H9 (cell line): ENCODE data around the gene KCTD16. TPM values are rescaled to one million over a fixed set of nuclear protein-coding genes. Genes with fewer than 3 reads are reported as not detected.

Source experiments
- DNase-seq: peaks from one replicate; pipeline ENCODE4 v3.0.0-alpha.2; 2017
- H2AFZ ChIP-seq: one replicate; pipeline ENCODE4 v1.6.1; 2013; ENCODE audit warnings: mild to moderate bottlenecking, low read length, control low read depth, moderate library complexity
- H2AK5ac ChIP-seq: 2 replicates; pipeline ENCODE4 v1.6.1; 2013; ENCODE audit warnings: low read length, control low read depth, mixed read lengths; ENCODE audit not compliant: insufficient read length
- H2BK120ac ChIP-seq: one replicate; pipeline ENCODE4 v1.6.1; 2013; ENCODE audit warnings: low read depth, mild to moderate bottlenecking, low read length, control low read depth, inconsistent platforms; ENCODE audit not compliant: poor library complexity, severe bottlenecking
- H2BK12ac ChIP-seq: 2 replicates; pipeline ENCODE4 v1.6.1; 2013; ENCODE audit warnings: low read length, control low read depth, mixed read lengths, low read depth; ENCODE audit not compliant: insufficient read length
- H2BK15ac ChIP-seq: 2 replicates; pipeline ENCODE4 v1.6.1; 2013; ENCODE audit warnings: low read depth, low read length, control low read depth
- H2BK20ac ChIP-seq: one replicate; pipeline ENCODE4 v1.6.1; 2013; ENCODE audit warnings: low read depth, mild to moderate bottlenecking, low read length, control low read depth, inconsistent platforms; ENCODE audit not compliant: poor library complexity, severe bottlenecking
- H2BK5ac ChIP-seq: 2 replicates; pipeline ENCODE4 v1.6.1; 2013; ENCODE audit warnings: low read length, control low read depth, mixed read lengths; ENCODE audit not compliant: insufficient read length
- H3K14ac ChIP-seq: 2 replicates; pipeline ENCODE4 v1.6.1; 2013; ENCODE audit warnings: low read length, control low read depth; ENCODE audit not compliant: insufficient read depth
- H3K18ac ChIP-seq: 2 replicates; pipeline ENCODE4 v1.6.1; 2013; ENCODE audit warnings: low read depth, mild to moderate bottlenecking, mixed read lengths, low read length, control low read depth; ENCODE audit not compliant: insufficient read length
- H3K23ac ChIP-seq: 2 replicates; pipeline ENCODE4 v1.6.1; 2013; ENCODE audit warnings: low read length, control low read depth, mixed read lengths, low read depth; ENCODE audit not compliant: insufficient read length
- H3K23me2 ChIP-seq: 2 replicates; pipeline ENCODE4 v1.6.1; 2013; ENCODE audit warnings: low read depth, mild to moderate bottlenecking, mixed read lengths, low read length, control low read depth; ENCODE audit not compliant: insufficient read length, poor library complexity, severe bottlenecking
- H3K27ac ChIP-seq: 2 replicates; pipeline ENCODE4 v1.5.1; 2013; ENCODE audit warnings: low read length, control low read depth, mixed read lengths, low read depth; ENCODE audit not compliant: insufficient read length
- H3K27me3 ChIP-seq: 2 replicates; pipeline ENCODE4 v1.6.1; 2013; ENCODE audit warnings: low read length, control low read depth, inconsistent platforms; ENCODE audit not compliant: insufficient read depth
- H3K4ac ChIP-seq: 2 replicates; pipeline ENCODE4 v1.6.1; 2013; ENCODE audit warnings: low read depth, mild to moderate bottlenecking, control low read depth, inconsistent platforms, low read length, moderate library complexity
- H3K4me1 ChIP-seq: 2 replicates; pipeline ENCODE4 v1.6.1; 2013; ENCODE audit warnings: low read length, control low read depth, inconsistent platforms; ENCODE audit not compliant: insufficient read depth
- H3K4me2 ChIP-seq: 2 replicates; pipeline ENCODE4 v1.6.1; 2013; ENCODE audit warnings: low read length, control low read depth, mixed read lengths; ENCODE audit not compliant: insufficient read length, insufficient read depth
- H3K56ac ChIP-seq: 2 replicates; pipeline ENCODE4 v1.6.1; 2013; ENCODE audit warnings: low read depth, mild to moderate bottlenecking, mixed read lengths, low read length, control low read depth; ENCODE audit not compliant: insufficient read length
- H3K79me1 ChIP-seq: 2 replicates; pipeline ENCODE4 v1.6.1; 2013; ENCODE audit warnings: low read depth, mild to moderate bottlenecking, moderate library complexity, low read length, control low read depth, inconsistent platforms; ENCODE audit not compliant: insufficient read depth, poor library complexity, severe bottlenecking
- H3K79me2 ChIP-seq: 2 replicates; pipeline ENCODE4 v1.6.1; 2013; ENCODE audit warnings: low read length, control low read depth, inconsistent platforms; ENCODE audit not compliant: insufficient read depth
- H3K9ac ChIP-seq: 2 replicates; pipeline ENCODE4 v1.6.1; 2013; ENCODE audit warnings: low read length, control low read depth, mixed read lengths; ENCODE audit not compliant: insufficient read length; ENCODE audit errors: extremely low read depth
- H3K9me3 ChIP-seq: one replicate; pipeline ENCODE4 v1.6.1; 2013; ENCODE audit warnings: low read depth, low read length, inconsistent platforms; ENCODE audit not compliant: control insufficient read depth
- H3T11ph ChIP-seq: one replicate; pipeline ENCODE4 v1.6.1; 2013; ENCODE audit warnings: mild to moderate bottlenecking, low read length, control low read depth, inconsistent platforms
- H4K20me1 ChIP-seq: one replicate; pipeline ENCODE4 v1.6.1; 2013; ENCODE audit not compliant: control insufficient read depth, insufficient read length, insufficient read depth
- H4K5ac ChIP-seq: 2 replicates; pipeline ENCODE4 v1.6.1; 2013; ENCODE audit warnings: low read depth, mild to moderate bottlenecking, mixed read lengths, low read length, control low read depth; ENCODE audit not compliant: insufficient read length
- H4K8ac ChIP-seq: replicated peaks from 2 replicates; pipeline ENCODE4 v1.6.1; 2013; ENCODE audit warnings: low read length, control low read depth, mixed read lengths, low read depth; ENCODE audit not compliant: insufficient read length
- H4K91ac ChIP-seq: 2 replicates; pipeline ENCODE4 v1.6.1; 2013; ENCODE audit warnings: low read depth, mild to moderate bottlenecking, moderate library complexity, mixed read lengths, low read length, control low read depth; ENCODE audit not compliant: insufficient read length
- H3K27ac Mint-ChIP-seq, 3 experiments: 2 replicates in 2 of 3; 3 replicates in 1 of 3; pipeline ENCODE4 v1.8.0; 2020 to 2021; ENCODE audit warnings: mixed read lengths in 3 of 3, mild to moderate bottlenecking in 1 of 3, moderate library complexity in 1 of 3
- H3K27me3 Mint-ChIP-seq: 2 replicates; pipeline ENCODE4 v1.8.0; 2021; ENCODE audit warnings: low read depth, mild to moderate bottlenecking, moderate library complexity, mixed read lengths
- H3K36me3 Mint-ChIP-seq, 3 experiments: 2 replicates in 2 of 3; 3 replicates in 1 of 3; pipeline ENCODE4 v1.8.0; 2020 to 2021; ENCODE audit warnings: low read depth in 3 of 3, mixed read lengths in 3 of 3; ENCODE audit not compliant: insufficient read depth in 1 of 3
- H3K4me1 Mint-ChIP-seq, 2 experiments: 2 replicates each; pipeline ENCODE4 v1.8.0; 2020; ENCODE audit warnings: mixed read lengths in 2 of 2
- H3K4me3 Mint-ChIP-seq, 2 experiments: 2 replicates in 1 of 2; 3 replicates in 1 of 2; pipeline ENCODE4 v1.8.0; 2020 to 2021; ENCODE audit warnings: mild to moderate bottlenecking in 2 of 2, mixed read lengths in 2 of 2, moderate library complexity in 1 of 2
- H3K9me3 Mint-ChIP-seq, 2 experiments: 2 replicates in 1 of 2; 3 replicates in 1 of 2; pipeline ENCODE4 v1.8.0; 2020; ENCODE audit warnings: mild to moderate bottlenecking in 2 of 2, mixed read lengths in 2 of 2, moderate library complexity in 1 of 2
- CTCF ChIP-seq: fragments of 200-600 bp; sonication (generic); conservative IDR thresholded peaks from 3 replicates; pipeline ENCODE4 v1.8.0; 2021; ENCODE audit warnings: antibody characterized with exemption, mild to moderate bottlenecking
- WGBS: extraction: QIAGEN DNeasy Blood & Tissue Kit; methylation state at CpG from one replicate; pipeline ENCODE4 v1.1.7; 2013; ENCODE audit warnings: missing lambda C conversion rate, low lambda C conversion rate, mixed read lengths; ENCODE audit not compliant: insufficient read length; ENCODE audit errors: extremely low coverage; 5-methylcytosine and 5-hydroxymethylcytosine counted together
- total RNA-seq: library from RNA; stranded (reverse); gene quantifications from 2 replicates; pipeline ENCODE4 v1.2.1, GENCODE V29; 2021

KCTD16 gene
- total RNA-seq, 1 experiment from 2014 or later, result 0.09 TPM

GRCh38 chr5:144209361-144209760, 38.7 kb downstream of the KCTD16 start:
- Histone ChIP-seq H3K18ac (no peak overlapping the region), H4K8ac (no peak overlapping the region), H2BK15ac (no peak overlapping the region), H2BK120ac (no peak overlapping the region), H4K91ac (no peak overlapping the region), H2BK20ac (no peak overlapping the region), H3T11ph (no peak overlapping the region), H2BK12ac (no peak overlapping the region), H2AK5ac (no peak overlapping the region), H2AFZ (no peak overlapping the region), H4K20me1 (no peaks in the 10 kb centered on the region), H3K9me3 (no peaks in the 10 kb centered on the region), H3K27ac (no peak overlapping the region), H3K9ac (no peak overlapping the region), H3K4me2 (no peak overlapping the region), H3K4me1 (no peaks in the 10 kb centered on the region), H3K79me2 (no peaks in the 10 kb centered on the region), H3K23ac (no peak overlapping the region), H3K79me1 (no peaks in the 10 kb centered on the region), H3K4ac (no peak overlapping the region), H3K14ac (no peak overlapping the region), H3K27me3 (no peaks in the 10 kb centered on the region), H2BK5ac (no peak overlapping the region), H4K5ac (no peak overlapping the region), H3K23me2 (peaks cover 5% of the 10 kb centered on the region), H3K56ac (no peak overlapping the region)
- WGBS, result no CpG with 5 or more reads among the region's 4 CpGs
- DNase-seq, result no peak
- no peaks in the 10 kb centered on the region; a peak in 1 of 5 replicates for H3K9me3 Mint-ChIP-seq
- no peak overlapping the region for H3K27ac Mint-ChIP-seq
- peaks cover 11 to 17% of the 10 kb centered on the region in 2 experiments for H3K4me1 Mint-ChIP-seq
- no peak for TF ChIP-seq CTCF
- peaks cover 34% of the 10 kb centered on the region for H3K27me3 Mint-ChIP-seq
- no peaks in the 10 kb centered on the region for H3K36me3 Mint-ChIP-seq
- H3K4me3 Mint-ChIP-seq, result no peak overlapping the region
